Cardiac muscle cell (in vitro differentiated cells and primary cell): Measurements from ENCODE around the gene SCNN1A. TPM values are rescaled to one million over a fixed set of nuclear protein-coding genes. Genes with fewer than 3 reads are reported as not detected.

ENCODE experiments used
- DNase-seq, 2 donors: peaks; one replicate each; pipeline versions ENCODE4 v3.0.0 to v3.0.0-alpha.2; 2010 to 2017; ENCODE audit warnings: low read depth in 1 of 2, low spot score in 1 of 2
- H3K27ac ChIP-seq: fragments of 200-600 bp; sonication (generic); 2 replicates; pipeline ENCODE4 v1.5.1; 2016
- H3K27me3 ChIP-seq: fragments of 200-600 bp; sonication (generic); 2 replicates; pipeline ENCODE4 v1.6.0; 2016; ENCODE audit warnings: control low read depth
- H3K36me3 ChIP-seq: fragments of 200-600 bp; sonication (generic); 2 replicates; pipeline ENCODE4 v1.5.1; 2016; ENCODE audit warnings: control low read depth
- H3K4me1 ChIP-seq: fragments of 200-600 bp; sonication (generic); 2 replicates; pipeline ENCODE4 v1.8.1; 2017; ENCODE audit warnings: low read depth, mild to moderate bottlenecking, mixed run types
- H3K4me3 ChIP-seq: fragments of 200-600 bp; sonication (generic); 2 replicates; pipeline ENCODE4 v1.5.1; 2016; ENCODE audit warnings: mild to moderate bottlenecking
- H3K9me3 ChIP-seq: fragments of 200-600 bp; sonication (generic); 2 replicates; pipeline ENCODE4 v1.5.1; 2017; ENCODE audit warnings: low read depth, mild to moderate bottlenecking, control low read depth
- polyA plus RNA-seq: library from polyadenylated mRNA; unstranded; fragments of >200 nt; fragmentation: Nextera tagmentation; extraction: Ambion mirVana; gene quantifications from 2 replicates; pipeline ENCODE4 v1.2.1, GENCODE V29; 2016
- total RNA-seq: library from RNA; depleted of rRNA; stranded (reverse); fragments of >200 nt; gene quantifications from 2 replicates; pipeline ENCODE4 v1.2.3, GENCODE V29; 2016
- TF ChIP-seq, protein P1 (sequence below): IDR thresholded peaks from 2 replicates; pipeline ENCODE4 v1.5.1; 2012; ENCODE audit warnings: low read depth, mild to moderate bottlenecking, low read length

SCNN1A gene
- total and polyA plus RNA-seq, 2 experiments from 2014 or later, result 0.66 TPM; not detected in 1

DNA sequence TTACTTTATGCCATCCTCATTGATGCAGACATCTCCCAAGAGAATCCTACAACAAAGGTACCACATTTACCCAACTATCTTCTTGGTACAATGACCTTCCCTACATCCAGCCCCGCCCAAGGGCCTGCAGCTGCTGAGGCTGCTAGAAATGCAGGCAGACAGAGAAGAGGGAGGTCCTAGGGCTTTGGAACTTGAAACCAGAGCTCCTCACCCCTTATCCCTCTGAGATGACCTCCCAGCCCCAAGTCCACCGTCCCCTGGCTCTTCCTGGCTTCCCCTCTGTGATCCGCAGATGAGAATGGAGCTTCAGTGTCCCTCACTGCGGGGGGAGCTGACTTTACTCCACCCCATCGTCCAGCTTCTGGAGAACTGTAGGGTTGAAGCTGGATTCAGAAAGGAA is 31.8 kb downstream of the SCNN1A start:
- peaks cover 28% of the 10 kb centered on the region for H3K4me1 ChIP-seq
- no peak overlapping the region for H3K4me3 ChIP-seq
- TF ChIP-seq, protein P1, sequence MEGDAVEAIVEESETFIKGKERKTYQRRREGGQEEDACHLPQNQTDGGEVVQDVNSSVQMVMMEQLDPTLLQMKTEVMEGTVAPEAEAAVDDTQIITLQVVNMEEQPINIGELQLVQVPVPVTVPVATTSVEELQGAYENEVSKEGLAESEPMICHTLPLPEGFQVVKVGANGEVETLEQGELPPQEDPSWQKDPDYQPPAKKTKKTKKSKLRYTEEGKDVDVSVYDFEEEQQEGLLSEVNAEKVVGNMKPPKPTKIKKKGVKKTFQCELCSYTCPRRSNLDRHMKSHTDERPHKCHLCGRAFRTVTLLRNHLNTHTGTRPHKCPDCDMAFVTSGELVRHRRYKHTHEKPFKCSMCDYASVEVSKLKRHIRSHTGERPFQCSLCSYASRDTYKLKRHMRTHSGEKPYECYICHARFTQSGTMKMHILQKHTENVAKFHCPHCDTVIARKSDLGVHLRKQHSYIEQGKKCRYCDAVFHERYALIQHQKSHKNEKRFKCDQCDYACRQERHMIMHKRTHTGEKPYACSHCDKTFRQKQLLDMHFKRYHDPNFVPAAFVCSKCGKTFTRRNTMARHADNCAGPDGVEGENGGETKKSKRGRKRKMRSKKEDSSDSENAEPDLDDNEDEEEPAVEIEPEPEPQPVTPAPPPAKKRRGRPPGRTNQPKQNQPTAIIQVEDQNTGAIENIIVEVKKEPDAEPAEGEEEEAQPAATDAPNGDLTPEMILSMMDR, result no peak
- no peaks in the 10 kb centered on the region for H3K36me3 ChIP-seq
- H3K27me3 ChIP-seq, result no peaks in the 10 kb centered on the region
- H3K27ac ChIP-seq, result no peak overlapping the region
- no peaks in the 10 kb centered on the region for H3K9me3 ChIP-seq
- no peak for DNase-seq

GRCh38 chr12:6342140-6342889 is 33.0 kb downstream of the SCNN1A start:
- Histone ChIP-seq H3K4me3 (peak overlapping the region; percentile 46), H3K9me3 (no peaks in the 10 kb centered on the region), H3K4me1 (peaks cover 32% of the 10 kb centered on the region), H3K27ac (peak overlapping the region; percentile 80), H3K36me3 (no peaks in the 10 kb centered on the region), H3K27me3 (no peaks in the 10 kb centered on the region)
- TF ChIP-seq, protein P1, result no peak
- DNase-seq, result no peak

- Histone ChIP-seq H3K9me3 (no peaks in the 10 kb centered on the region), H3K27me3 (no peaks in the 10 kb centered on the region), H3K4me3 (peak within 1 kb of the TSS; percentile 46), H3K36me3 (no peaks in the 10 kb centered on the region), H3K4me1 (peaks cover 39% of the 10 kb centered on the region), H3K27ac (peak within 1 kb of the TSS; percentile 80)
- peak; percentile 64 to 93 for DNase-seq
- TF ChIP-seq, protein P1, result no peak
Measured at GRCh38 chr12:6341417-6342139, 33.8 kb downstream of the SCNN1A start, which contains the start of gene TNFRSF1A. Gene TNFRSF1A (minus strand): TSS chr12:6342076. CDS start chr12:6341814, 262 bp downstream.

DNA sequence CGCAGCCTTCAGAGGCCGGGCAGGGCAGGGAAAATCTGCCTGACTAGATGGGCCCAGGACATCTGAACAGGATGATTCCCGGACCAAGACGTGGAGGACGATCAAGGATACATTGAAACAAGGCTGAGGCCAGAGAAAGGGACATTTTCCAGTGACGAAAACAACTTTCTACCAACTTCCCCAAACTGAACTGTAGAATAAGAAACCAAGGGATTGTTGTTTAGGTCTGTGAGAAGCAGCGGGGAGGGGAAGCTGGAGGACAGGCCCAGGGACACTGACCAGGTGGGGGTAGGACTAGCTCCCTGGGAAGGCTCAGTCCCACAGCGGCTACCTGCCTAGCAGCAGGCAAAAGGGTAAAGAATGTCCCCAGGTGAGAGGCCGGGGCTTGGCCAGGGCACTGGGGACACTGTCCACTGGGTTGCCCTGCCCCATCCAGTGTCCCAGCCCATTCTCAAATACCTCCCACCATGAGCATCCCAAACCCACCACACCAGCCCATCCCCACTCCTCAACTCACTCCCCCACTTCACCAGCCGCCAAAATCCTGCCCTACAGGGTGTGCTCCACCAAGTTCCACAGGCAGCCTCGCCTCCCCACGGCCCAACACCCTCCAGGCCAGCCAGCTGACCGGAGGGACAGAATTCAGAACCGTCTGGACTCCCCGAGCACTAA is 34.5 kb downstream of the SCNN1A start:
- Histone ChIP-seq H3K36me3 (no peaks in the 10 kb centered on the region), H3K4me3 (peak overlapping the region; percentile 46), H3K4me1 (peaks cover 39% of the 10 kb centered on the region), H3K27me3 (no peaks in the 10 kb centered on the region), H3K9me3 (no peaks in the 10 kb centered on the region), H3K27ac (peak overlapping the region; percentile 80)
- no peak for DNase-seq
- TF ChIP-seq, protein P1, result no peak

DNA sequence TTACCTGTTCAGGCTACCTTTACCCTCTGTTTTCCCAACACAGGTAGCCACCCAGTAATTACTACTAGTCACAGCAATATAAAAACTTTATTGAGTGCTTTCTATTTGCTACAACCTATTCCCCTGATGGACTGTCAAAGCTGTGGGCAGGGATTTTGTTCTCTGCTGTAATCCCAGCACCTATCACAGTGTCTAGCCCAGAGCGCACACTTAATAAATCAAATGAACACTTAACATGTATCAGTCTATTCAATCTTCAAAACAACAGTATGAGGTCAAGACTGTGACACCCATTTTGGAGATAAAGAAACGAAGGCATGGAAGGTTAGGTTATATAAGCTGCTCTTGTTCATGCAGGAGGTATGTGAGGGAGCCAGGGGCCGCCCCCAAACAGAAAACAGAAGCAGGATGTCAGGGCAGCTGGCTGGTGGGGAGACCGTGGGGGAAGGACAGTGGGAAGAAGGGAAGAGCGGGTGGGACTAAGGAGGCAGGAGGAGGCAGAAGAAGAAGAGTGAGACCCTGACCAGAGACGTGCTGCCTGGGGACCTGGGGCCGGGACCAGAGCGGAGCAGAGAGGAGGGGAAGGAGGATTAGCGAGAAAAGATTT is 35.2 kb downstream of the SCNN1A start:
- peaks cover 44% of the 10 kb centered on the region for H3K4me1 ChIP-seq

More for the DNA sequence above, 35.2 kb downstream of the SCNN1A start:
- H3K4me3 ChIP-seq, result peak overlapping the region; percentile 46
- H3K27ac ChIP-seq, result no peak overlapping the region
- TF ChIP-seq, protein P1, result no peak
- no peaks in the 10 kb centered on the region for H3K27me3 ChIP-seq
- no peaks in the 10 kb centered on the region for H3K9me3 ChIP-seq
- H3K36me3 ChIP-seq, result no peaks in the 10 kb centered on the region
- peak in 1 of 2 donors; percentile 74 for DNase-seq
